Measurements from ENCODE around the gene TANC1.

The TANC1 gene

DNA sequence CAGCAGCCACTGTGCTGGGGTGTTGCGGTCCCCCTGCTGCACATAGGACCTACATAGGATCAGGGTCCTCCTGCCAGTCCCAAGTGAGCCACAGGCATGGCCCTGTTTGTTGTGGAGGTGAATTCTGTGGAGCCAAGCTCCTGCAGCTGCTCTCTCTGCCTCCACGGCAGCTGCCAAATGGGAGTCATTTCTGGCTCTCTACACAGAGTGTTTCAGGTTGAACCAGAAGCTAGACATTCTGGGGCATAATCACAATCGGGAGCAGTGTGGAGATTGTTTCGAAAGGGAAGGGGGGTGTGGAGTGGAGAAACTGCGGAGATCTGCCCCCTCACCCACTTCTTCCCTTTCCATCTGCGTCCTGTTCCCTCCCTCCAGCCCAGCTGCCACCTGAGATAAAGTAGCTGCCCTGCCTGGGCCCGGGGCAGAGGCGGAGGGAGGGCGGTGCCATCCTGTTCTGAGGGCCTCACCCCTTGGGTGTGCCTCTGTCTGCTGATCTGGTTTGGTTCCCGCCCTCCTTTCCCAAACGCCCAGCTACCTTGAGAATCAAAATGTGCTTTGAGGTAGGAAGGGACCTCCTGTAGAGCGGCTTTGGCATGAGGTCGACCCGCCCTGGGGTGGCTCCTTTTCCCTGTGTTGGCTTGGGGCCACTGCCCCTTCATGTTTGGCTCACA is 178.7 kb downstream of the TANC1 start:
- DNase-seq: peak; percentile 95 to 97
- TF ChIP-seq GATA1 (IDR thresholded peaks at IDR 0.05; ENCODE audit: low read depth, low read length): no peak
- peak; percentile 78 for TF ChIP-seq POLR2A (IDR thresholded peaks at IDR 0.05; ENCODE audit: low read length)

DNA sequence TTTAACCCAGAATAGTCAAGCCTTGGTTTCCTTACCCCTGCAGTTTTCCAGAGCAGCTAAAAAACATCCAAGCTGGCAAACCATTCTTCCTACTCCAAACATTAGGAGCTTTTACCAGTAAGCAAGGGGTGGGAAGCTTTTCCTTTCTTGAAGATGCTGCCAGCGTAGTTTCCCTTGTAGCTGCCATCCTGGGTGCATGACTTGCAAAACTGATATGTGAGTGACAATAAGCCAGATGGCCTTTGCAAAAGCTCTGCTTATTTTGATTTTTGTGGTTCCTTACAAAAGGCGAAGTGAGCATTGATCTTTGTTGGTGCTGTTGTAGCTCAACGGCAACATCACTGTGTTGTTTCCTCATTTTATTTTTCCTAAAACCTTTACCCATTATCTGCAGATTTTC is 179.2 kb downstream of the TANC1 start:
- TF ChIP-seq GATA1 (IDR thresholded peaks at IDR 0.05; ENCODE audit: low read depth, low read length): no peak
- TF ChIP-seq POLR2A (IDR thresholded peaks at IDR 0.05; ENCODE audit: low read length): peak; percentile 27
- DNase-seq: peak; percentile 70 to 78

DNA sequence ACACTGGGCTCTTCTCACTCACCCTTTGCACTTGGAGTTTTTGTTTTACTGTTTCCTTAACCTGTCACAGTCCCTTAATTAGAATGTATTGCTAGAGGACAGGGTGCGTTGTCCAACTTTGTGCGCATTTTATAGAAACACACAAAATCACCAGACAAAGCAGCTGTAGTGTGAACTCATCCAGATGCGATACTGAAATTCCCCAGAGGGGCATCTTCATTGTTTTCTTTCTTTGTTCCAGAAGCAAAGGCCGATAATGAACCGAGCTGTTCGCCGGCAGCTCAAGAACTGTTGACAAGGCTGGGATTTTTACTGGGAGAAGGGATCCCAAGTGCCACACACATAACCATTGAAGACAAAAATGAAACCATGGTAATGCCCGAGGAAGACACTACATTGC is 180.5 kb downstream of the TANC1 start:
- no peak for DNase-seq
- no peak for TF ChIP-seq GATA1 (IDR thresholded peaks at IDR 0.05; ENCODE audit: low read depth, low read length)
- no peak for TF ChIP-seq POLR2A (IDR thresholded peaks at IDR 0.05; ENCODE audit: low read length)

- TF ChIP-seq POLR2A (IDR thresholded peaks at IDR 0.05; ENCODE audit: low read length): no peak
- no peak for TF ChIP-seq GATA1 (IDR thresholded peaks at IDR 0.05; ENCODE audit: low read depth, low read length)
- DNase-seq: no peak
Observed at GRCh38 chr2:159149747-159150146, 181.3 kb downstream of the TANC1 start.

DNA sequence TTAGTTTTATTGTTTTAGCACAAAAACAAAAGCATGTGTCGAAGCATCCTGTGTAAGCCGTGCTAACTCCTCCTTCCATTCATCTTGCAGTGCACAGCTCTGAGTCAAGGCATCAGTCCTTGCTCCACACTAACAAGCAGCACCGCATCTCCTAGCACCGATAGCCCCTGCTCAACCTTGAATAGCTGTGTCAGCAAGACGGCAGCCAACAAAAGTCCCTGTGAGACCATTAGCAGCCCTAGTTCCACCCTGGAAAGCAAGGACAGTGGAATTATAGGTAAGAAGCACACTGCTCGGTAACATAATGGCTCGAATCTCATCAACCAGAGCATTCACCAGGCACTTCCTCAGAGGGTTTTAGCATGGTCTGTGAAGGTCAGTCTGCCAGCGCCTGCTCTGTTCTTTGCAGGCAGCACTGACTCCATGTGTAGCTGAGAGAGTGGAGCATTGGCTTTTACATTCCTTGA is 181.9 kb downstream of the TANC1 start:
- DNase-seq: peak in 1 of 2 experiments; percentile 35
- no peak for TF ChIP-seq GATA1 (IDR thresholded peaks at IDR 0.05; ENCODE audit: low read depth, low read length)
- TF ChIP-seq POLR2A (IDR thresholded peaks at IDR 0.05; ENCODE audit: low read length): no peak

DNA sequence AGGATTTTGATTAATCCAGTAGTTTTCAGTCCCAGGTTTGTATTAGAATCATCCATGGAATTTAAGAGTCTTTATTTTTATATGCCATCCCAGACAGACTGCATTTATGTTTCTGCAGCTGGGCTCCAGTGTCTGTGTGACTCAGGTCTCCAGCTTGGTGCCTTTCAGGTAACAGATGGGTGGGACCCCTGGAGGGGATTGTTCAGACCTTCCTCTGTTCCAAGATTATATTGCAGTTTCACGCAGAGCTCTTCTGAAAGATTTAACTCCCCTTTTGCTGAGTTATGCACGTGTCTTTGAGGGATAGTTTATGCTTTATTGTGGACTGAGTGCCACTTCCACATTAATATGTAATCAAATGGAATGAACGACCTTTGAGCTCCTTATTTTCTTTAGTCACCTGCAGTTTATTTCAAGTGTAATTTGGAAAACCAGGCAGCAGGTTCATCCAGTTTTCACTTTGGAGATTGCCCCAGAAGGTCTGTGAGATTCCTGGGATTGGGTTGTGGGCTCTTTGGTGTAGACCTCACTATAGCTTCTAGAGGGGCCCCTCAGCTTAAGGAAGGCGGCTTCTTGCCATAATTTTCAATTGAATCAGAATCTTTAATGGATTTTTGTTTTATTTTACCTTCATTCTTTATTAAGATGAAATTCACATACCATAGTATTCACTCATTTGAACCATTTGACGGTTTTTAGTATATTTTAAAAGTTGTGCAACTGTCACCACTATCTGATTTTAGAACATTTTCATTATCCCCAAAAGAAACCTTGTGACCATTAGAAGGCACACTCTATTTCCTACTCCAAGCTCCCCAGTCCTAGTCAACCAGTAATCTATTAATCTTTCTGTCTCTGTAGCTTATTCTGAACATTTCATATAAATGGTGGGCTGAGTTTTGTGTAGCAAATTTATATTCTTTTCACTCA is 183.0 kb downstream of the TANC1 start:
- DNase-seq: no peak
- TF ChIP-seq POLR2A (IDR thresholded peaks at IDR 0.05; ENCODE audit: low read length) (no peak), GATA1 (IDR thresholded peaks at IDR 0.05; ENCODE audit: low read depth, low read length) (no peak)

DNA sequence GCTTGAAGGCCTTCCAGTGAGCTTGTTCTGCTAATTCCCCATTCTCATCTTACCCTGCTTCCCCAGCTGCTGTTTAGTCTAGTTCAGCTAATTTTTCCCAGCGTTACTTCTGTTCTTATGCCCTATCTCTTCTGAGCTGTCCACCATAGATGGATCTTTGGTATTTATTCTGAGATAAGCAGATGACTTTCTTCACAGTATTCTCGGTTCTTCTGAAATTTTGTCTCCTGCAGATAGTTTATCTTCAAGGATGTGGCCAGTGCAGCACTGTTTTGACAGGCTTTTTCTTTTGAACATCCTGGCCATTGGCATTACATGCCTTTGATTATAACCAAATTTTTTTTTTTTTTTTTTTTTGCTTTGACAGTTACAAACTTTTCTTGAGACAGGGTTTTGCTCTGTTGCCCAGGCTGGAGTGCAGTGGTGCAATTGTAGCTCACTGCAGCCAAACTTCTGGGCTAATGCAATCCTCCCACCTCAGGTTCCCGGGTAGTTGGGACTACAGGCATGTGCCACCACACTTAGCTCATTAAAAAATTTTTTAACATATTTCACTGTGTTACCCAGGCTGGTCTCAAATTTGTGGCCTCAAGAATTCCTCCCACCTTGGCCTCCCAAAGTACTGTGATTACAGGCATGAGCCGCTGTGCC is 183.8 kb downstream of the TANC1 start:
- DNase-seq: peak; percentile 72 to 93

GRCh38 chr2:159153063-159153462 is 184.6 kb downstream of the TANC1 start:
- TF ChIP-seq GATA1 (IDR thresholded peaks at IDR 0.05; ENCODE audit: low read depth, low read length): no peak
- TF ChIP-seq POLR2A (IDR thresholded peaks at IDR 0.05; ENCODE audit: low read length): no peak
- DNase-seq: no peak

More for the DNA sequence above, 183.8 kb downstream of the TANC1 start:
- peak; percentile 54 for TF ChIP-seq POLR2A (IDR thresholded peaks at IDR 0.05; ENCODE audit: low read length)
- no peak for TF ChIP-seq GATA1 (IDR thresholded peaks at IDR 0.05; ENCODE audit: low read depth, low read length)

GRCh38 chr2:159153463-159153862 is 185.0 kb downstream of the TANC1 start:
- no peak for DNase-seq
- TF ChIP-seq POLR2A (IDR thresholded peaks at IDR 0.05; ENCODE audit: low read length) (no peak), GATA1 (IDR thresholded peaks at IDR 0.05; ENCODE audit: low read depth, low read length) (no peak)

DNA sequence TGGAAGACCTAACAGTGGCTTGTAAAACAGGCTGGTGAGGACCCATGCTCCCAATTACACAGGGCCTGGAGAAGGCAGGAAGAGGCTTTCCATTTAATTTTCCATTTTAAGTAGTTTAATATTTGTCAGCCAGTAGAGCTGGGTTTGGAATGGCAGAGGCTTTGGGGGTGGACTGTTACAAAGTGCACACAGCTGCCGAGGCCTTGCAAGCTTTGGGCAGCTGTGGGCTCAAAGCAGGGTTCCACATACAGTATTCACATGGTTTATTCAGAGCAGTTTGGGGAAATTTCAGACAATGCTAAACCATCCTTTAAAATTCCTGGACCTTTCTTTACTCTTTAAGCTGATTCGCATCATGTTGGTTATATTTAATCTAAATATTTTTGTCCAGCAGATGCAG is 185.5 kb downstream of the TANC1 start:
- no peak for DNase-seq
- TF ChIP-seq GATA1 (IDR thresholded peaks at IDR 0.05; ENCODE audit: low read depth, low read length) (no peak), POLR2A (IDR thresholded peaks at IDR 0.05; ENCODE audit: low read length) (no peak)

DNA sequence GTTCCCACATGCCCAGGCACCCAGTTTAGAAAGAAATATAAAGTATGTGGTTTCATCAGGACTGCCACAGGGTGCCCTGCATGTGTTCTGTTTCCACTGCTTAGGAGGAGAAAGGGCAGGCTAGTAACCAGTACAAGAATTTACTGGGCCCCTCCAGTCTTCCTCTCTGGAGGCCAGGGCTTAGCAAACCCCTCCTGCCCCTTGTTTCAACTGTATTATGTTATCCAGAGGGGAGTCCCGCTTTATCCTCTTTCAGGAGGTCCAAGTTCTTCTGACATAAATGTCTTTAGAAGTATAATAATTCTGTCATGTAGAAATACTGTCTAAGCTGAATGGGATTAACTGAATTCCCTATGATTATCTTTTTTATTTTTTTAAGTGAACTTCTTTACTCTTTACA is 185.9 kb downstream of the TANC1 start:
- DNase-seq: no peak
- TF ChIP-seq POLR2A (IDR thresholded peaks at IDR 0.05; ENCODE audit: low read length): no peak
- TF ChIP-seq GATA1 (IDR thresholded peaks at IDR 0.05; ENCODE audit: low read depth, low read length): no peak

DNA sequence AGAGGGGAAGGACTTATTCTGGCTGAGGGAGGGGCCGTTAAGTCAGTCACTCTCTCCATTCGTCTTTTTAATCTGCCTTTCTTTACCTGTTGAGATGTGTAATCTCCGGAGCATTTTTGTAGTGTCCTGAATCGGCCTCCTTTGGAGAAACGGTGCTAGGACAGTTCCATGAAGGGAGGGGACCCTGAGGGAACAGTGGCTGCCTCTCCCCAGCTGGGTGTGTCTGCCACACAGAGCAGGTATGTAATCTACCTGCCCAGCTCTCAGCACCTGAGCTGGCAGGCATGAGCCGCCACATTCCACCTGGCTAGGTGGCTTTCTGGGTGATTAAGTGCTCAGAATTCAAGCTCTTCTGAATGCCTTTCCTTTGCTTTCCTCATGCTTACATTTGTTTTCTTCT is 186.9 kb downstream of the TANC1 start:
- DNase-seq: no peak
- TF ChIP-seq GATA1 (IDR thresholded peaks at IDR 0.05; ENCODE audit: low read depth, low read length): no peak
- TF ChIP-seq POLR2A (IDR thresholded peaks at IDR 0.05; ENCODE audit: low read length): no peak

- TF ChIP-seq GATA1 (IDR thresholded peaks at IDR 0.05; ENCODE audit: low read depth, low read length) (no peak), POLR2A (IDR thresholded peaks at IDR 0.05; ENCODE audit: low read length) (no peak)
- DNase-seq: no peak
Observed at GRCh38 chr2:159155791-159156190, 187.4 kb downstream of the TANC1 start.

- no peak for DNase-seq
- TF ChIP-seq GATA1 (IDR thresholded peaks at IDR 0.05; ENCODE audit: low read depth, low read length) (no peak), POLR2A (IDR thresholded peaks at IDR 0.05; ENCODE audit: low read length) (no peak)
Observed at GRCh38 chr2:159156834-159157233, 188.4 kb downstream of the TANC1 start.

All from erythroblast (primary cell).